K562 (cell line): ENCODE data around the gene PRCD. TPM values are rescaled to one million over a fixed set of nuclear protein-coding genes. Genes with fewer than 3 reads are reported as not detected.

ENCODE experiments used
- ARID2 ChIP-seq: fragments of 450-650 bp; IDR thresholded peaks from 2 replicates; pipeline ENCODE4 v1.6.1; 2017; ENCODE audit warnings: antibody characterized with exemption, mild to moderate bottlenecking
- ATF1 ChIP-seq, 2 experiments: fragments of 450-650 bp in 1 of 2; IDR thresholded peaks; 2 replicates each; pipeline ENCODE4 v1.6.1; 2016; ENCODE audit warnings: missing compliant biosample characterization in 1 of 2, missing genetic modification characterization in 1 of 2
- CC2D1A ChIP-seq: fragments of 450-650 bp; IDR thresholded peaks from 2 replicates; pipeline ENCODE4 v1.6.1; 2017; ENCODE audit warnings: mild to moderate bottlenecking
- ELF4 ChIP-seq: fragments of 450-650 bp; formaldehyde crosslinking; IDR thresholded peaks from 2 replicates; pipeline ENCODE4 v1.4.0; 2022; ENCODE audit warnings: missing genetic modification characterization
- EP400 ChIP-seq: fragments of 450-650 bp; IDR thresholded peaks from 2 replicates; pipeline ENCODE4 v1.6.1; 2017; ENCODE audit warnings: antibody characterized with exemption, mild to moderate bottlenecking, moderate library complexity
- KLF16 ChIP-seq: IDR thresholded peaks from 2 replicates; pipeline ENCODE4 v1.6.1; 2016; ENCODE audit warnings: antibody characterized with exemption
- L3MBTL2 ChIP-seq: fragments of 450-650 bp; IDR thresholded peaks from 2 replicates; pipeline ENCODE4 v1.6.1; 2016; ENCODE audit warnings: mild to moderate bottlenecking, moderate library complexity
- MAFK ChIP-seq: IDR thresholded peaks from 2 replicates; pipeline ENCODE4 v1.6.1; 2011; ENCODE audit warnings: low read length, improper control_type of control experiment
- PKNOX1 ChIP-seq: fragments of 450-650 bp; IDR thresholded peaks from 2 replicates; pipeline ENCODE4 v1.6.1; 2016
- RAD21 ChIP-seq, 2 experiments: fragments of 250-450 bp in 1 of 2; fragments of 450-650 bp in 1 of 2; sonication (Bioruptor Pico) in 1 of 2; formaldehyde crosslinking in 1 of 2; IDR thresholded peaks in 1 of 2; conservative IDR thresholded peaks in 1 of 2; 2 replicates each; pipeline versions ENCODE4 v1.4.0 to v1.8.0; 2020 to 2022; ENCODE audit warnings: mild to moderate bottlenecking in 2 of 2, moderate library complexity in 1 of 2
- REST ChIP-seq, 2 experiments: fragments of 450-650 bp; formaldehyde crosslinking in 1 of 2; IDR thresholded peaks; 2 replicates each; pipeline versions ENCODE4 v1.4.0 to v1.6.1; 2014 to 2020; ENCODE audit warnings: mild to moderate bottlenecking in 2 of 2, borderline replicate concordance in 1 of 2, low read depth in 1 of 2
- STAT5A ChIP-seq: IDR thresholded peaks from 2 replicates; pipeline ENCODE4 v1.6.1; 2012; ENCODE audit warnings: low read length, inconsistent platforms, borderline replicate concordance
- ZBTB33 ChIP-seq: sonication (generic); formaldehyde crosslinking; IDR thresholded peaks from 2 replicates; pipeline ENCODE4 v1.8.1; 2023; ENCODE audit warnings: mild to moderate bottlenecking, missing genetic modification reagents
- ZNF347 ChIP-seq: fragments of 450-650 bp; formaldehyde crosslinking; IDR thresholded peaks from 2 replicates; pipeline ENCODE4 v1.4.0; 2020; ENCODE audit warnings: low read depth, mild to moderate bottlenecking, moderate library complexity
- ZNF41 ChIP-seq: fragments of 250-450 bp; sonication (Bioruptor Pico); conservative IDR thresholded peaks from 2 replicates; pipeline ENCODE4 v1.4.0; 2020; ENCODE audit warnings: mild to moderate bottlenecking
- polyA plus RNA-seq, 8 experiments: library from polyadenylated mRNA; depleted of rRNA in 4 of 8; stranded (reverse) in 5 of 8; unstranded in 3 of 8; fragments of >200 nt; fragmentation: Nextera tagmentation in 2 of 8; fragmentation: Illumina TruSeq in 1 of 8; extraction: Ambion mirVana in 2 of 8; extraction: Trizol in 1 of 8; gene quantifications; 2 replicates each; pipeline versions ENCODE4 v1.2.1 to v1.2.3, GENCODE V29; 2011 to 2014; ENCODE audit warnings: inconsistent platforms in 1 of 8, missing spikeins in 1 of 8
- total RNA-seq, 7 experiments: library from RNA; depleted of rRNA in 6 of 7; stranded (reverse); fragments of >200 nt in 6 of 7; fragmentation: Illumina TruSeq in 2 of 7; extraction: Trizol in 2 of 7; gene quantifications; 2 replicates each; pipeline versions ENCODE4 v1.2.1 to v1.2.3, GENCODE V29; 2011 to 2021; ENCODE audit warnings: low replicate concordance in 1 of 7

PRCD gene
- total and polyA plus RNA-seq, 9 of the 15 experiments (the other 6 are each of a cell fraction or from before 2014, with no cell fraction given), result 0.20 to 0.25 (median 0.21) TPM; not detected in 6

GRCh38 chr17:76506408-76507345, 33.2 kb upstream of the PRCD start (continued):
- TF ChIP-seq STAT5A, result no peak
- TF ChIP-seq ZBTB33 (CRISPR knock-in tag), result 0 out of 2 replicates have a peak, but pooled peaks have one; percentile 38
- TF ChIP-seq PKNOX1, result no peak
- TF ChIP-seq L3MBTL2, result peak; percentile 73
- TF ChIP-seq CC2D1A, result peak; percentile 84; the same call in 1 of the 2 replicates
- TF ChIP-seq ATF1 (CRISPR knock-in tag; IDR thresholded peaks at IDR 0.05), result no peak
- TF ChIP-seq ATF1 (tag; IDR thresholded peaks at IDR 0.05), result peak; percentile 36; the same call in 1 of the 2 replicates
- TF ChIP-seq ZNF347 (CRISPR knock-in tag), result no peak
- TF ChIP-seq MAFK, result no peak
- TF ChIP-seq ZNF41, result no peak
- TF ChIP-seq REST (IDR thresholded peaks at IDR 0.05; ENCODE audit: borderline replicate concordance), result peak; percentile 93
- TF ChIP-seq REST (CRISPR knock-in tag; IDR thresholded peaks at IDR 0.05; ENCODE audit: low read depth), result no peak
- peak; percentile 69; the same call in 1 of the 2 replicates for TF ChIP-seq EP400
- no peak for TF ChIP-seq ELF4
- peak; percentile 93 to 98 for TF ChIP-seq RAD21 (CRISPR knock-in tag; conservative IDR thresholded peaks at IDR 0.05 in 1 of 2, IDR thresholded peaks at IDR 0.05 in 1 of 2)
- TF ChIP-seq KLF16, result 0 out of 2 replicates have a peak, but pooled peaks have one; percentile 39
- peak; percentile 95 for TF ChIP-seq ARID2
